Smooth muscle cell (in vitro differentiated cells): ENCODE results near the gene SH3BP2. TPM values are rescaled to one million over a fixed set of nuclear protein-coding genes. Genes with fewer than 3 reads are reported as not detected.
"Not testable (repeated sequence)": the region's sequence is repeated elsewhere in the genome, so short reads cannot be mapped to it uniquely, and the experiment has no call there.

Experiments used
- DNase-seq: peaks from one replicate; lab custom pipeline; 2025; ENCODE audit not compliant: unreplicated experiment; lab: John Stamatoyannopoulos, UW
- H2AFZ ChIP-seq: fragments of 200-600 bp; sonication (generic); 2 replicates; pipeline ENCODE4 v1.6.0; 2016; ENCODE audit warnings: antibody characterized with exemption, low read depth, mild to moderate bottlenecking
- H3F3A ChIP-seq: fragments of 200-600 bp; sonication (generic); 2 replicates; pipeline ENCODE4 v1.6.0; 2017; ENCODE audit warnings: antibody characterized with exemption, low read depth
- H3K27ac ChIP-seq: fragments of 200-600 bp; sonication (generic); 2 replicates; pipeline ENCODE4 v1.5.1; 2016; ENCODE audit warnings: low read depth, mild to moderate bottlenecking
- H3K27me3 ChIP-seq: fragments of 200-600 bp; sonication (generic); 2 replicates; pipeline ENCODE4 v1.6.1; 2016; ENCODE audit warnings: low read depth, mild to moderate bottlenecking
- H3K36me3 ChIP-seq: fragments of 200-600 bp; sonication (generic); 2 replicates; pipeline ENCODE4 v1.5.1; 2016; ENCODE audit warnings: low read depth
- H3K4me1 ChIP-seq: fragments of 200-600 bp; sonication (generic); 2 replicates; pipeline ENCODE4 v1.5.1; 2016; ENCODE audit warnings: low read depth
- H3K4me2 ChIP-seq: fragments of 200-600 bp; sonication (generic); 2 replicates; pipeline ENCODE4 v1.6.0; 2016; ENCODE audit warnings: mild to moderate bottlenecking
- H3K4me3 ChIP-seq: fragments of 200-600 bp; sonication (generic); 2 replicates; pipeline ENCODE4 v1.5.1; 2016; ENCODE audit warnings: mild to moderate bottlenecking
- H3K79me2 ChIP-seq: fragments of 200-600 bp; sonication (generic); 2 replicates; pipeline ENCODE4 v1.6.0; 2016; ENCODE audit warnings: low read depth, mild to moderate bottlenecking
- H3K9ac ChIP-seq: fragments of 200-600 bp; sonication (generic); 2 replicates; pipeline ENCODE4 v1.6.0; 2016; ENCODE audit warnings: low read depth
- H3K9me3 ChIP-seq: fragments of 200-600 bp; sonication (generic); replicated peaks from 2 replicates; pipeline ENCODE4 v1.5.1; 2016; ENCODE audit warnings: low read depth
- H4K20me1 ChIP-seq: fragments of 200-600 bp; sonication (generic); 2 replicates; pipeline ENCODE4 v1.6.0; 2016; ENCODE audit warnings: low read depth
- CTCF ChIP-seq: fragments of 200-600 bp; sonication (generic); IDR thresholded peaks from 2 replicates; pipeline ENCODE4 v1.5.1; 2017; ENCODE audit warnings: borderline replicate concordance, mild to moderate bottlenecking, antibody characterized with exemption; ENCODE audit not compliant: insufficient read depth, poor library complexity, severe bottlenecking
- WGBS: methylation state at CpG from one replicate; pipeline ENCODE4 v1.1.7; 2016; ENCODE audit warnings: low lambda C conversion rate; 5-methylcytosine and 5-hydroxymethylcytosine counted together
- polyA plus RNA-seq: library from polyadenylated mRNA; unstranded; fragments of >200 nt; fragmentation: Nextera tagmentation; extraction: Ambion mirVana; gene quantifications from 2 replicates; pipeline ENCODE4 v1.2.1, GENCODE V29; 2016
- total RNA-seq: library from RNA; depleted of rRNA; stranded (reverse); fragments of >200 nt; gene quantifications from 2 replicates; pipeline ENCODE4 v1.2.3, GENCODE V29; 2014

Gene SH3BP2
- total and polyA plus RNA-seq, 2 experiments from 2014 or later: 17.3 to 19.3 TPM

GRCh38 chr4:2768921-2769336, 24.0 kb upstream of the SH3BP2 start:
- Histone ChIP-seq H3K36me3 (no peaks in the 10 kb centered on the region), H2AFZ (peak overlapping the region; percentile 71), H4K20me1 (no peaks in the 10 kb centered on the region), H3K4me1 (peaks cover 7% of the 10 kb centered on the region), H3K4me2 (peak overlapping the region; percentile 81), H3F3A (peaks cover 14% of the 10 kb centered on the region), H3K79me2 (no peaks in the 10 kb centered on the region), H3K9me3 (no peaks in the 10 kb centered on the region), H3K27ac (peak overlapping the region; percentile 44), H3K9ac (no peak overlapping the region), H3K4me3 (no peak overlapping the region), H3K27me3 (no peaks in the 10 kb centered on the region)
- no peak for DNase-seq
- TF ChIP-seq CTCF: no peak
- WGBS: 32% methylated on average over 15 of the region's 15 CpGs

- Histone ChIP-seq H3K27me3 (no peaks in the 10 kb centered on the region), H2AFZ (no peak overlapping the region), H3F3A (peaks cover 14% of the 10 kb centered on the region), H3K9ac (no peak overlapping the region), H3K4me2 (no peak overlapping the region), H4K20me1 (no peaks in the 10 kb centered on the region), H3K36me3 (no peaks in the 10 kb centered on the region), H3K79me2 (no peaks in the 10 kb centered on the region), H3K9me3 (no peaks in the 10 kb centered on the region), H3K4me3 (no peak overlapping the region), H3K27ac (no peak overlapping the region), H3K4me1 (peaks cover 7% of the 10 kb centered on the region)
- WGBS: 57% methylated on average over 3 of the region's 3 CpGs
- TF ChIP-seq CTCF: no peak
- DNase-seq: no peak
Measured at GRCh38 chr4:2771264-2771663, 21.6 kb upstream of the SH3BP2 start.

- H3F3A ChIP-seq, H3K4me1 ChIP-seq, H3K79me2 ChIP-seq, H3K9ac ChIP-seq, H3K27me3 ChIP-seq, H4K20me1 ChIP-seq, DNase-seq, H3K9me3 ChIP-seq, H3K27ac ChIP-seq, H3K36me3 ChIP-seq, H3K4me3 ChIP-seq, H2AFZ ChIP-seq, H3K4me2 ChIP-seq: not testable (repeated sequence)
- 89% methylated on average over 5 of the region's 5 CpGs for WGBS
Measured at GRCh38 chr4:2780643-2781042, 12.2 kb upstream of the SH3BP2 start.

GRCh38 chr4:2781911-2782310, 11.0 kb upstream of the SH3BP2 start:
- H3K79me2 ChIP-seq: no peaks in the 10 kb centered on the region
- WGBS: 95% methylated on average over 10 of the region's 10 CpGs
- H4K20me1 ChIP-seq: no peaks in the 10 kb centered on the region
- DNase-seq: no peak
- H3K9ac ChIP-seq: no peak overlapping the region
- H3K36me3 ChIP-seq: no peaks in the 10 kb centered on the region
- no peaks in the 10 kb centered on the region for H3K4me1 ChIP-seq
- H3K27ac ChIP-seq: no peak overlapping the region
- no peak overlapping the region for H3K4me2 ChIP-seq
- no peak overlapping the region for H3K4me3 ChIP-seq
- no peaks in the 10 kb centered on the region for H3F3A ChIP-seq
- H3K9me3 ChIP-seq: no peaks in the 10 kb centered on the region
- no peak overlapping the region for H2AFZ ChIP-seq
- TF ChIP-seq CTCF: no peak
- no peaks in the 10 kb centered on the region for H3K27me3 ChIP-seq
